ENCODE data around the gene PIGV. TPM values are rescaled to one million over a fixed set of nuclear protein-coding genes. Genes with fewer than 3 reads are reported as not detected.

The PIGV gene
- total RNA-seq, 1 donor, result 5.2 TPM

GRCh38 chr1:26759531-26759930 is 28.2 kb upstream of the PIGV start:
- H3K4me3 ChIP-seq (ENCODE audit: low read length), result no peak overlapping the region
- H3K9me3 ChIP-seq (ENCODE audit: low read depth, low read length), result no peaks in the 10 kb centered on the region
- H3K27me3 ChIP-seq (ENCODE audit: insufficient read depth, low read length), result no peaks in the 10 kb centered on the region
- peaks cover 7% of the 10 kb centered on the region for H3K4me1 ChIP-seq (ENCODE audit: insufficient read depth, low read length)

- peaks cover 4% of the 10 kb centered on the region for H3K4me1 ChIP-seq (ENCODE audit: insufficient read depth, low read length)
- H3K4me3 ChIP-seq (ENCODE audit: low read length), result no peak overlapping the region
- H3K27me3 ChIP-seq (ENCODE audit: insufficient read depth, low read length), result no peaks in the 10 kb centered on the region
- no peaks in the 10 kb centered on the region for H3K9me3 ChIP-seq (ENCODE audit: low read depth, low read length)
These were observed 26.5 kb upstream of the PIGV start for GRCh38 chr1:26761217-26761616.

- Histone ChIP-seq H3K4me3 (ENCODE audit: low read length) (no peak overlapping the region), H3K9me3 (ENCODE audit: low read depth, low read length) (no peaks in the 10 kb centered on the region), H3K4me1 (ENCODE audit: insufficient read depth, low read length) (peaks cover 10% of the 10 kb centered on the region), H3K27me3 (ENCODE audit: insufficient read depth, low read length) (no peaks in the 10 kb centered on the region)
These were observed 20.0 kb upstream of the PIGV start for GRCh38 chr1:26767714-26768113.

GRCh38 chr1:26768755-26769154 is 19.0 kb upstream of the PIGV start:
- Histone ChIP-seq H3K27me3 (ENCODE audit: insufficient read depth, low read length) (no peaks in the 10 kb centered on the region), H3K4me3 (ENCODE audit: low read length) (no peak overlapping the region), H3K4me1 (ENCODE audit: insufficient read depth, low read length) (peaks cover 10% of the 10 kb centered on the region), H3K9me3 (ENCODE audit: low read depth, low read length) (no peaks in the 10 kb centered on the region)

- Histone ChIP-seq H3K9me3 (ENCODE audit: low read depth, low read length) (no peaks in the 10 kb centered on the region), H3K4me1 (ENCODE audit: insufficient read depth, low read length) (peaks cover 10% of the 10 kb centered on the region), H3K4me3 (ENCODE audit: low read length) (no peak overlapping the region), H3K27me3 (ENCODE audit: insufficient read depth, low read length) (no peaks in the 10 kb centered on the region)
These were observed 16.5 kb upstream of the PIGV start for GRCh38 chr1:26771285-26771642.

- H3K9me3 ChIP-seq (ENCODE audit: low read depth, low read length), result no peaks in the 10 kb centered on the region
- peaks cover 10% of the 10 kb centered on the region for H3K4me1 ChIP-seq (ENCODE audit: insufficient read depth, low read length)
- H3K4me3 ChIP-seq (ENCODE audit: low read length), result no peak overlapping the region
- no peaks in the 10 kb centered on the region for H3K27me3 ChIP-seq (ENCODE audit: insufficient read depth, low read length)
These were observed 16.0 kb upstream of the PIGV start for GRCh38 chr1:26771643-26772321.

GRCh38 chr1:26772687-26773086 is 15.1 kb upstream of the PIGV start:
- H3K9me3 ChIP-seq (ENCODE audit: low read depth, low read length), result no peaks in the 10 kb centered on the region
- H3K4me3 ChIP-seq (ENCODE audit: low read length), result no peak overlapping the region
- peaks cover 10% of the 10 kb centered on the region for H3K4me1 ChIP-seq (ENCODE audit: insufficient read depth, low read length)
- H3K27me3 ChIP-seq (ENCODE audit: insufficient read depth, low read length), result no peaks in the 10 kb centered on the region

- Histone ChIP-seq H3K9me3 (ENCODE audit: low read depth, low read length) (no peaks in the 10 kb centered on the region), H3K27me3 (ENCODE audit: insufficient read depth, low read length) (no peaks in the 10 kb centered on the region), H3K4me3 (ENCODE audit: low read length) (no peak overlapping the region), H3K4me1 (ENCODE audit: insufficient read depth, low read length) (peaks cover 22% of the 10 kb centered on the region)
These were observed 13.3 kb upstream of the PIGV start for GRCh38 chr1:26774462-26774861.

- peaks cover 22% of the 10 kb centered on the region for H3K4me1 ChIP-seq (ENCODE audit: insufficient read depth, low read length)
- no peaks in the 10 kb centered on the region for H3K27me3 ChIP-seq (ENCODE audit: insufficient read depth, low read length)
- no peaks in the 10 kb centered on the region for H3K9me3 ChIP-seq (ENCODE audit: low read depth, low read length)
- no peak overlapping the region for H3K4me3 ChIP-seq (ENCODE audit: low read length)
These were observed 12.1 kb upstream of the PIGV start for GRCh38 chr1:26775666-26776065.

- Histone ChIP-seq H3K9me3 (ENCODE audit: low read depth, low read length) (no peaks in the 10 kb centered on the region), H3K4me3 (ENCODE audit: low read length) (no peak overlapping the region), H3K27me3 (ENCODE audit: insufficient read depth, low read length) (no peaks in the 10 kb centered on the region), H3K4me1 (ENCODE audit: insufficient read depth, low read length) (peaks cover 38% of the 10 kb centered on the region)
These were observed 8.6 kb upstream of the PIGV start for GRCh38 chr1:26779098-26779668.

GRCh38 chr1:26780344-26780957 is 7.3 kb upstream of the PIGV start:
- no peaks in the 10 kb centered on the region for H3K27me3 ChIP-seq (ENCODE audit: insufficient read depth, low read length)
- peaks cover 51% of the 10 kb centered on the region for H3K4me1 ChIP-seq (ENCODE audit: insufficient read depth, low read length)
- no peaks in the 10 kb centered on the region for H3K9me3 ChIP-seq (ENCODE audit: low read depth, low read length)
- H3K4me3 ChIP-seq (ENCODE audit: low read length), result no peak overlapping the region

- Histone ChIP-seq H3K27me3 (ENCODE audit: insufficient read depth, low read length) (no peaks in the 10 kb centered on the region), H3K4me1 (ENCODE audit: insufficient read depth, low read length) (peaks cover 59% of the 10 kb centered on the region), H3K4me3 (ENCODE audit: low read length) (no peak overlapping the region)
These were observed 6.4 kb upstream of the PIGV start for GRCh38 chr1:26781206-26781825.

GRCh38 chr1:26782521-26783212 is 5.1 kb upstream of the PIGV start:
- H3K9me3 ChIP-seq (ENCODE audit: low read depth, low read length), result no peaks in the 10 kb centered on the region
- H3K27me3 ChIP-seq (ENCODE audit: insufficient read depth, low read length), result no peaks in the 10 kb centered on the region
- peaks cover 70% of the 10 kb centered on the region for H3K4me1 ChIP-seq (ENCODE audit: insufficient read depth, low read length)
- no peak overlapping the region for H3K4me3 ChIP-seq (ENCODE audit: low read length)

More at GRCh38 chr1:26781206-26781825, 6.4 kb upstream of the PIGV start:
- H3K9me3 ChIP-seq (ENCODE audit: low read depth, low read length), result no peaks in the 10 kb centered on the region

GRCh38 chr1:26783646-26784022 is 4.1 kb upstream of the PIGV start:
- H3K27me3 ChIP-seq (ENCODE audit: insufficient read depth, low read length), result no peaks in the 10 kb centered on the region
- H3K4me3 ChIP-seq (ENCODE audit: low read length), result no peak overlapping the region
- peaks cover 70% of the 10 kb centered on the region for H3K4me1 ChIP-seq (ENCODE audit: insufficient read depth, low read length)
- no peaks in the 10 kb centered on the region for H3K9me3 ChIP-seq (ENCODE audit: low read depth, low read length)

All from mononuclear cell (primary cell).